Effector CD4-positive, alpha-beta T cell (primary cell): ENCODE measurements around the gene KCNA10.
A peak's percentile ranks its signal among the peaks of the same experiment; 100 is the strongest.

Source experiments
- DNase-seq: peaks from one replicate; pipeline ENCODE4 v3.0.0-alpha.2; 2020

KCNA10 gene

DNA sequence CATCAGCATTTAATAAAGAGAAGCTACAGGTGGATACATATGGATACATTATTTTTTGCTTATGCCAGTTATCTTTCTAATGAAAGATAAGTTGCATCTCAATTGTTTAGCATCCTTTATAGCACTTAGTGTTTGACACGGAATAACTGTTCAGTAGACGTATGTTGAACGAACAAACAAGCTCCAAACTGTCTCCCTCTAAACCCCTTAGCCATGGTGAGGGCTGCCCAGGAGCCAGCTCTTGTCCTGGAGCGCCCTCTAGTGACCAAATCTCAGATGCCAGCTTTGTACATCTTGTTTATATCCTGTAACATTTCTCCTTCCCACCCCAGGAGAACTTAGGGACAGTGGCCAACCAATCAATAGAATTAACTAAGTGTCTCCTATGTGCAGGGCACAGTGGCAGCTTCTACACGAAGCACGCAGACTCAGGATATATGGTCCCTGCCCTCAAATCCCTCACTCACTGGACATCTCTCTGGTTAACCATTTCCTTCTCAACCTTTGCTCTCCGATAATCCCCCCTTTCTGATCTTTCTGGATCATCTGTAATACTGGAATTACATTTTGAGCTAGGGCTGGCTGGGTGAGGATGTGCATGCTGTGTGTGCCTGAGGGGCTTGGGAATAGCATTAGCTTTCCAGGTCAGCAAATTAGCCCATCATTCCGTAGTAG, 22.9 kb downstream of the KCNA10 start:
- peak; percentile 67 for DNase-seq

- DNase-seq: no peak
These were observed 24.2 kb downstream of the KCNA10 start for GRCh38 chr1:110494522-110495406.

- no peak for DNase-seq
These were observed 24.9 kb downstream of the KCNA10 start for GRCh38 chr1:110494036-110494435.

GRCh38 chr1:110493059-110493699, 25.8 kb downstream of the KCNA10 start:
- DNase-seq: no peak

- no peak for DNase-seq
These were observed 26.4 kb downstream of the KCNA10 start for GRCh38 chr1:110492573-110492972.

GRCh38 chr1:110490791-110491451, 28.1 kb downstream of the KCNA10 start:
- DNase-seq: no peak

- DNase-seq: no peak
These were observed 28.9 kb downstream of the KCNA10 start for GRCh38 chr1:110489973-110490542.

DNA sequence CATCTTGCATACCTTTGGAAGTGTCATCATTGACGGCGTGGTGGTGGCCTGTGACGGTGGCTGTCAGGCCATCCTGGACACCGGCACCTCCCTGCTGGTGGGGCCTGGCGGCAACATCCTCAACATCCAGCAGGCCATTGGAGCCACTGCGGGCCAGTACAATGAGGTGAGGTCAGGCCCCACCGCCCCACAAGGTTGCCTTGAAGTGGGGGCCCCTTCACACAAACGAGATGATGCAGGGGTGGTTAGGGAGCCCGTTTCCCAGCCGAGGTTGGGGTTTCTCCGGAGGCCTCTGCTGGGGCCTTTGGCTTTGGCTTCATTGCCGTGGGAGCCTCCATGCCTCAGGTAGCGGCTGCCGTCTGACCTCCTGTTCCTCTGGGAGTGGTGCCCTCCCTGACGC, 29.6 kb downstream of the KCNA10 start:
- DNase-seq: no peak

DNA sequence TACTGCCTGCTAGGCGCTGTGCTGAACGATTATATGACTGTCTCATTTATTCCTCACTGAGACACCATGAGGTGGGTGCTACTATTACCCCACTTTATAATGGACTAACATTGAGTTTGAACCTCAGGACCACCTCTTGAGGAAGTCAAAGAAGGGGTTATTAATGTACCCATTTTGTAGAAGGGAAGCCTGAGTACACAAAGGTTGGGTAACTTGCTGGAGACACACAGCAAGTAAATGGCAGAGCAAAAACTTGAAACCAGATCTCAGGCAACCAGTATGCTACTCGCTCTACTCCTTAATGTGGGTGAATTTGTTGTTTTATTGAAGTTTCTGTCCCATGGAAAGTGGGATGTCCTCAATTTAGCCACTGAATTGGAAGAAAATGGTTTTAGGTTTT, 30.1 kb downstream of the KCNA10 start:
- DNase-seq: no peak

- no peak for DNase-seq
These were observed 30.8 kb downstream of the KCNA10 start for GRCh38 chr1:110488161-110488560.

- no peak for DNase-seq
These were observed 31.2 kb downstream of the KCNA10 start for GRCh38 chr1:110487726-110488125.

- no peak for DNase-seq
These were observed 33.2 kb downstream of the KCNA10 start for GRCh38 chr1:110485725-110486124.

DNA sequence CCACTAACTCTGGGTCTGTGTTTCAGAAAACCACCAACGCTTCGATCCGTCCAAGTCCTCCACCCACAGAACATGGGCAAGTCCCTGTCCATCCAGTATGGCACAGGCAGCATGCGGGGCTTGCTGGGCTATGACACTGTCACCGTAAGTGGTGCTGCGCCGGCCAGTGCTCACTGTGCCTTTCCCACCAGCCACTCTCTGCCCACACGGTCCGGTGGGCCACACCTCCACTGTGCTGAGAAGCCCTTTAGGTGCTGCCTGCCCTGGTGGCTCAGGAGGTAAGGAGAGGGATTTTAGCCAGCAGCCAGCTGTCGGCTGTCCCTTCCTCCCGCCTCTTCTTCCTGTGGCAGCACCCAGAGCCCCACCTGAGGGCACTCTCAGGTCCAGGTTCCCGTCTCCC, 34.2 kb downstream of the KCNA10 start:
- no peak for DNase-seq

- no peak for DNase-seq
These were observed 35.7 kb downstream of the KCNA10 start for GRCh38 chr1:110483308-110483685.

- DNase-seq: no peak
These were observed 36.2 kb downstream of the KCNA10 start for GRCh38 chr1:110482662-110483307.

- DNase-seq: no peak
These were observed 36.9 kb downstream of the KCNA10 start for GRCh38 chr1:110481968-110482623.

GRCh38 chr1:110480356-110481096, 38.4 kb downstream of the KCNA10 start:
- DNase-seq: no peak

- DNase-seq: no peak
These were observed 40.1 kb downstream of the KCNA10 start for GRCh38 chr1:110478886-110479285.

- DNase-seq: no peak
These were observed 40.9 kb downstream of the KCNA10 start for GRCh38 chr1:110477967-110478640.

GRCh38 chr1:110477445-110477957, 41.5 kb downstream of the KCNA10 start:
- no peak for DNase-seq
